SK-N-MC (cell line): Measurements from ENCODE around the gene MAPKBP1.

ENCODE experiments used
- FOXP2 ChIP-seq: optimal IDR thresholded peaks from 2 replicates; pipeline ENCODE3; 2011; ENCODE audit warnings: mild to moderate bottlenecking, moderate library complexity; ENCODE audit not compliant: insufficient read depth; ENCODE audit errors: extremely low read length, control extremely low read depth
- POLR2AphosphoS5 ChIP-seq: IDR thresholded peaks from 2 replicates; pipeline ENCODE4 v1.6.1; 2012; ENCODE audit warnings: mild to moderate bottlenecking, low read depth, low read length, borderline replicate concordance

DNA sequence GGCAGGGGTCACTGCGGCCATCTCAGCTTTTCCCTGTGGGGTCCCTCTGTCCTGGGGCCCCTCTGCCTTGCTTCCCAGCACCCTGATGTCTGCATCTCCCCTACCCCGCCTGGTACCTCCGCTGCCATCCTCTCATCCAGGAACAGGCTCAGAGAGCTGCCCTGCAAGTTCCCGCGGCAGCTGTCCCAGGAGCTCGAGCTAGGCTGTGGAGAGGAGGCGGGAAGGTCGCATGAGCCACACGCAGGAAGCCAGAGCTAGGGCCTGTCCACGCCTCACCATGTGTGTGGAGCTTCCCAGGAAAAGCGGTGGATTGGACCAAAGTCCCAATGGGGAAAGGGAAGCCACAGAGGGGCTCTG lies 76.9 kb downstream of the MAPKBP1 start:
- TF ChIP-seq POLR2AphosphoS5 (no peak), FOXP2 (no peak)
